Measurements from ENCODE around the gene SLC7A8.

DNA sequence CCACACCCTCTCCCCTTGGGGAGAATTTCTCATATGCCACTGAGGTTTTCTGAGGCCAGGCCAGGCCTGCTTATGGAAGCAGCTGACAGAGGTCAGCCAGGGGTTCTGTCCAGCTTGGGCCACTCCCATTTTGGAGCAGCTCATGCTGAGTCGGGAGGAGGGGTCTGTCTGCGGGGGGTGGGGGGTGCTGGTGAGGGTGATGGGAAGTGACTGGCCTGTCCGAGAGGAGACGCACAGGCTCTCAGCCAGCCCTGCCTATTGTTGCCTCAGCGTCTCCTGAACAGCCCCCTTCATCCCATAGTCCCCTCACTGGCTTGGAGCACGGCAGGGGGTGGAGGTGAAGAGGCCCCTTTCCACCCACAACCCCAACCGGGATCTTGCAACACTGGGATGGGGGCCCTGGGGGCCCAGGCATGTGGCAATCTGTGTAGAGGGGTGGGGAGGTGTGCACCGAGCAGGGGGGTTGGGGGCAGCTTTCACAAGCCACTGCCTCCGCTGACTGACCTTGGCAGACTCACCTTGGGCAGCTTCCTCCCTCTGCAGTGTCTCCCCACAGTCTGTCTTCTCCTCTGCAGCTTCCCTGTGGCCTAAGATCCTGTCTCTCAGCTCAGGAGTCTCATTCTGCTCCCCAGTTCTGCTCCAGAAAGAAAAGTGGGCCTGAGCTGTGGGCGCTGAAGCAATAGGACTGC lies 69.9 kb downstream of the SLC7A8 start:
- TF ChIP-seq POLR2A (IDR thresholded peaks at IDR 0.05) (no peak), POLR2AphosphoS5 (IDR thresholded peaks at IDR 0.05) (no peak)
- TF ChIP-seq, protein P1, sequence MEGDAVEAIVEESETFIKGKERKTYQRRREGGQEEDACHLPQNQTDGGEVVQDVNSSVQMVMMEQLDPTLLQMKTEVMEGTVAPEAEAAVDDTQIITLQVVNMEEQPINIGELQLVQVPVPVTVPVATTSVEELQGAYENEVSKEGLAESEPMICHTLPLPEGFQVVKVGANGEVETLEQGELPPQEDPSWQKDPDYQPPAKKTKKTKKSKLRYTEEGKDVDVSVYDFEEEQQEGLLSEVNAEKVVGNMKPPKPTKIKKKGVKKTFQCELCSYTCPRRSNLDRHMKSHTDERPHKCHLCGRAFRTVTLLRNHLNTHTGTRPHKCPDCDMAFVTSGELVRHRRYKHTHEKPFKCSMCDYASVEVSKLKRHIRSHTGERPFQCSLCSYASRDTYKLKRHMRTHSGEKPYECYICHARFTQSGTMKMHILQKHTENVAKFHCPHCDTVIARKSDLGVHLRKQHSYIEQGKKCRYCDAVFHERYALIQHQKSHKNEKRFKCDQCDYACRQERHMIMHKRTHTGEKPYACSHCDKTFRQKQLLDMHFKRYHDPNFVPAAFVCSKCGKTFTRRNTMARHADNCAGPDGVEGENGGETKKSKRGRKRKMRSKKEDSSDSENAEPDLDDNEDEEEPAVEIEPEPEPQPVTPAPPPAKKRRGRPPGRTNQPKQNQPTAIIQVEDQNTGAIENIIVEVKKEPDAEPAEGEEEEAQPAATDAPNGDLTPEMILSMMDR (IDR thresholded peaks at IDR 0.05): no peak

Measured in breast epithelium (tissue), 3 donors.